HL-60 (cell line): ENCODE measurements around the gene RAPGEF4.

Experiments used
- CTCF ChIP-seq: IDR thresholded peaks from one replicate; pipeline ENCODE4 v1.5.1; 2011; ENCODE audit warnings: low read length, control low read depth, inconsistent platforms; ENCODE audit not compliant: insufficient read depth
- GABPA ChIP-seq: IDR thresholded peaks from 2 replicates; pipeline ENCODE4 v1.6.1; 2012; ENCODE audit warnings: low read depth
- POLR2AphosphoS5 ChIP-seq: IDR thresholded peaks from 2 replicates; pipeline ENCODE4 v1.6.1; 2012; ENCODE audit warnings: low read depth
- REST ChIP-seq: IDR thresholded peaks from 2 replicates; pipeline ENCODE4 v1.6.1; 2012; ENCODE audit warnings: low read depth; ENCODE audit not compliant: insufficient replicate concordance
- SPI1 ChIP-seq: IDR thresholded peaks from 2 replicates; pipeline ENCODE4 v1.6.1; 2012; ENCODE audit warnings: low read depth, mild to moderate bottlenecking, borderline replicate concordance

GRCh38 chr2:172869861-172870260 is 134.2 kb downstream of the RAPGEF4 start:
- no peak for TF ChIP-seq CTCF
- no peak for TF ChIP-seq REST
- no peak for TF ChIP-seq POLR2AphosphoS5
- no peak for TF ChIP-seq GABPA
- TF ChIP-seq SPI1, result no peak
